Transverse colon (tissue), 4 donors: ENCODE data around the gene MZB1. TPM values are rescaled to one million over a fixed set of nuclear protein-coding genes. Genes with fewer than 3 reads are reported as not detected.

Experiments used
- DNase-seq: peaks from one replicate; pipeline ENCODE4 v3.0.0-alpha.2; 2019
- H3K27ac ChIP-seq, 4 donors: fragments of 200-600 bp; sonication (generic); 2 replicates each; pipeline ENCODE4 v1.5.1; 2016 to 2018; ENCODE audit warnings: inconsistent platforms in 4 of 4
- H3K27me3 ChIP-seq: fragments of 200-600 bp; sonication (generic); 2 replicates; pipeline ENCODE4 v1.5.1; 2017; ENCODE audit warnings: inconsistent platforms
- H3K36me3 ChIP-seq, 4 donors: fragments of 200-600 bp; sonication (generic); 2 replicates each; pipeline ENCODE4 v1.5.1; 2017 to 2019; ENCODE audit warnings: inconsistent platforms in 4 of 4
- H3K4me1 ChIP-seq, 4 donors: fragments of 200-600 bp; sonication (generic); 2 replicates each; pipeline ENCODE4 v1.5.1; 2017 to 2020; ENCODE audit warnings: inconsistent platforms in 4 of 4
- H3K4me3 ChIP-seq, 4 donors: fragments of 200-600 bp; sonication (generic); 1 replicate in 1 of 4; 2 replicates in 3 of 4; pipeline versions ENCODE4 v1.5.1 to v1.6.1; 2017 to 2019; ENCODE audit warnings: inconsistent platforms in 4 of 4
- H3K9me3 ChIP-seq, 2 donors: fragments of 200-600 bp; sonication (generic); 2 replicates each; pipeline ENCODE4 v1.5.1; 2017 to 2019; ENCODE audit warnings: inconsistent platforms in 2 of 2
- EP300 ChIP-seq: sonication (generic); formaldehyde crosslinking; IDR thresholded peaks from one replicate; pipeline ENCODE4 v1.6.1; 2017; ENCODE audit warnings: antibody characterized with exemption, low read depth
- POLR2A ChIP-seq: fragments of 450-650 bp; IDR thresholded peaks from one replicate; pipeline ENCODE4 v1.6.1; 2016; ENCODE audit warnings: antibody characterized with exemption, mild to moderate bottlenecking, moderate library complexity
- POLR2AphosphoS5 ChIP-seq, 3 donors: sonication (generic); formaldehyde crosslinking; IDR thresholded peaks; one replicate each; pipeline ENCODE4 v1.6.1; 2016; ENCODE audit warnings: antibody characterized with exemption in 3 of 3
- WGBS, 2 donors: methylation state at CpG; one replicate each; pipeline ENCODE4 v1.1.5; 2018; ENCODE audit warnings: low coverage in 1 of 2; 5-methylcytosine and 5-hydroxymethylcytosine counted together
- in situ Hi-C, 4 donors: fragments of 200-750 bp; cut with MboI; loops; one replicate each; pipeline versions ENCODE4 v1.15.0 to v1.15.1; 2017; ENCODE audit warnings: low sequenced_read_pairs in 3 of 4, low pct_ligation_motif_present in 1 of 4, low pct_unique_long_range_greater_than_20kb in 1 of 4
- intact Hi-C: fragments of 100-400 bp; cut with DNase I; formaldehyde crosslinking; loops from one replicate; pipeline ENCODE4 v1.15.1; 2023; ENCODE audit warnings: low total_unique reads
- total RNA-seq, 4 donors: library from RNA; depleted of rRNA; stranded (reverse); fragments of >200 nt; gene quantifications; one replicate each; pipeline ENCODE4 v1.1.0, GENCODE V29; 2016
- TF ChIP-seq, protein P1 (sequence below), 5 experiments: fragments of 200-600 bp in 3 of 5; fragments of 450-650 bp in 2 of 5; sonication (generic) in 3 of 5; IDR thresholded peaks; 1 replicate in 2 of 5; 2 replicates in 3 of 5; pipeline ENCODE4 v1.5.1; 2016 to 2017; ENCODE audit warnings: antibody characterized with exemption in 5 of 5, inconsistent platforms in 3 of 5, mild to moderate bottlenecking in 2 of 5, moderate library complexity in 1 of 5

Gene MZB1
- total RNA-seq, 4 donors from 2014 or later = 4.0 to 39.2 TPM; not detected in 2

DNA sequence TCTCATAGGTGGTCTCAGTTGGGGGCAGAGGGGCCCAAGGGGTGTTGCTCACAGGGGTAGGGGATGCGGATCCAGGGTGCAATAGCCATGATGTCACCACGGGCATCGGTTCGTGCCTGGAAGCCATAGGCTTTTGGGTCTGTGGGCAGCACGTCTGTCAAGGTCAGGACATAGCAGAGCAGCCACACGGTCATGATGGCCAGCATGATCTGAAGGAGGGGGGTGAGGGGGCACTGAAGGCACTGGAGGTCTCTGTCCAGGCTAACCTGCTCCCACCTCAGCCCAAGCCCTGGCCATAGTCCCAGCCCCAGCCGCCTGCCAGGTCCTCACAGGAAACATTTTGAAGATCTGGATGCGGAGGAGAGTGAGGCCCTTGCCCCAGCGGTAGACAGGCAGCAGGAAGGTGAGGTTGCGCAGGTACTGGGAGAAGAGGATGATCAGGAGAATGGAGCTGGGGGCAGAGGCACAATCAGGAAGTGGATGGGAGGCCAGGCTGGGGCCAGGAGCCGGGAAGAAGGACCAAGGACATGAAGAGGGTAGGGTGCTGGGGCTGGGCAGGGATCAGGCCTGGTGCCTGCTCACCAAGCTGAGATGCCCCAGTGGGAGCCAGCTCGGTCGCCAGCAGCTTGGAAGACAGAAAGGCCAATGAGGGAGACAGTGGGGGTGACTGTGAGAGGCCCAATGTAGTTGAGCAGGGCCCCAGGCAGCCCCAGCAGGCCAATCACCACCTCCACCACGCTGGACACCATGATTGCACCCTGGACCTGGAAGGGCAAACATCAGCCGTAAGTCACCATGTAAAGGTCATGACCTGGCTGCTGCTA lies 9.9 kb downstream of the MZB1 start:
- in situ Hi-C loops = no loop called here
- no peak for DNase-seq
- TF ChIP-seq POLR2A (no peak), POLR2AphosphoS5 (IDR thresholded peaks at IDR 0.05) (no peak), EP300 (no peak)
- TF ChIP-seq, protein P1, sequence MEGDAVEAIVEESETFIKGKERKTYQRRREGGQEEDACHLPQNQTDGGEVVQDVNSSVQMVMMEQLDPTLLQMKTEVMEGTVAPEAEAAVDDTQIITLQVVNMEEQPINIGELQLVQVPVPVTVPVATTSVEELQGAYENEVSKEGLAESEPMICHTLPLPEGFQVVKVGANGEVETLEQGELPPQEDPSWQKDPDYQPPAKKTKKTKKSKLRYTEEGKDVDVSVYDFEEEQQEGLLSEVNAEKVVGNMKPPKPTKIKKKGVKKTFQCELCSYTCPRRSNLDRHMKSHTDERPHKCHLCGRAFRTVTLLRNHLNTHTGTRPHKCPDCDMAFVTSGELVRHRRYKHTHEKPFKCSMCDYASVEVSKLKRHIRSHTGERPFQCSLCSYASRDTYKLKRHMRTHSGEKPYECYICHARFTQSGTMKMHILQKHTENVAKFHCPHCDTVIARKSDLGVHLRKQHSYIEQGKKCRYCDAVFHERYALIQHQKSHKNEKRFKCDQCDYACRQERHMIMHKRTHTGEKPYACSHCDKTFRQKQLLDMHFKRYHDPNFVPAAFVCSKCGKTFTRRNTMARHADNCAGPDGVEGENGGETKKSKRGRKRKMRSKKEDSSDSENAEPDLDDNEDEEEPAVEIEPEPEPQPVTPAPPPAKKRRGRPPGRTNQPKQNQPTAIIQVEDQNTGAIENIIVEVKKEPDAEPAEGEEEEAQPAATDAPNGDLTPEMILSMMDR (IDR thresholded peaks at IDR 0.05) = no peak
- WGBS, 2 donors = 91 to 100% methylated on average over 1 to 15 of the region's 15 CpGs
- H3K27ac ChIP-seq = no peak overlapping the region
- H3K36me3 ChIP-seq = no peaks in the 10 kb centered on the region
- H3K9me3 ChIP-seq = no peaks in the 10 kb centered on the region
- no peaks in the 10 kb centered on the region for H3K27me3 ChIP-seq
- H3K4me3 ChIP-seq = no peak overlapping the region
- intact Hi-C loops = no loop called here
- H3K4me1 ChIP-seq = peaks cover 9 to 31% (median 26%) of the 10 kb centered on the region in 4 donors

- DNase-seq = peak; percentile 2
- intact Hi-C loops (no loop called here), in situ Hi-C loops (no loop called here)
- TF ChIP-seq POLR2A (no peak), POLR2AphosphoS5 (IDR thresholded peaks at IDR 0.05) (no peak), EP300 (no peak)
- TF ChIP-seq, protein P1 (IDR thresholded peaks at IDR 0.05) = no peak
- Histone ChIP-seq H3K9me3 (no peaks in the 10 kb centered on the region), H3K4me3 (no peak overlapping the region), H3K27ac (no peak overlapping the region), H3K4me1 (peaks cover 12 to 26% (median 24%) of the 10 kb centered on the region in 4 donors), H3K27me3 (no peaks in the 10 kb centered on the region), H3K36me3 (no peaks in the 10 kb centered on the region)
- 70 to 83% methylated on average over 2 to 13 of the region's 13 CpGs for WGBS, 2 donors
These were observed 10.8 kb downstream of the MZB1 start for GRCh38 chr5:139378941-139379361.

- no peaks in the 10 kb centered on the region for H3K27me3 ChIP-seq
- in situ Hi-C loops = no loop called here
- TF ChIP-seq POLR2A = no peak
- TF ChIP-seq POLR2AphosphoS5 (IDR thresholded peaks at IDR 0.05) = no peak
- TF ChIP-seq, protein P1 (IDR thresholded peaks at IDR 0.05) = no peak
- no peak for TF ChIP-seq EP300
- peak; percentile 8 for DNase-seq
- H3K27ac ChIP-seq = no peak overlapping the region
- intact Hi-C loops = no loop called here
- H3K9me3 ChIP-seq = no peaks in the 10 kb centered on the region
- no peak overlapping the region for H3K4me3 ChIP-seq
- no peaks in the 10 kb centered on the region for H3K36me3 ChIP-seq
- 84 to 94% methylated on average over 7 to 47 of the region's 47 CpGs for WGBS, 2 donors
- peaks cover 18 to 26% (median 25%) of the 10 kb centered on the region in 4 donors for H3K4me1 ChIP-seq
These were observed 11.4 kb downstream of the MZB1 start for GRCh38 chr5:139378101-139378825.

DNA sequence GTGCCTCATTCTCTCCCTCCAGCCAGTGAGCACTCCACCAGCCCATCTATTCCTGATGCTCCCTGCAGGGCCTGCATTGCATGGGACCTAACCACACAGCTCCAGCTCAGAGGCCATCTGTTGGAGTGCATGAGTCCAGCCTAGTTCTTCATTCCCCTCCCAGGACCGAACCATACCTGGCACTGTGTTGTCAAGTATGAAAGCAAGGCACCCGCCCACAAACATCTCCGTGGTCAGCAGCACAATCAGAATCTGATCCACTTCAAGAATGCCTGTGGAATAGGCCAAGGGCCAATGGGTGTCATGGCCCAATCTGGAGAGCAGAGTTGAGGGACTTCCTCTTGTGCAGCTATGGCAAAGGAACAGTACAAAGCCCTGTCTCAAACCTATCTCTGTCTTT lies 12.5 kb downstream of the MZB1 start:
- Histone ChIP-seq H3K36me3 (no peaks in the 10 kb centered on the region), H3K9me3 (no peaks in the 10 kb centered on the region), H3K27ac (no peak overlapping the region), H3K4me3 (no peak overlapping the region), H3K4me1 (peaks cover 16 to 25% (median 22%) of the 10 kb centered on the region in 4 donors), H3K27me3 (no peaks in the 10 kb centered on the region)
- no peak for TF ChIP-seq EP300
- no peak for TF ChIP-seq POLR2A
- TF ChIP-seq, protein P1 (IDR thresholded peaks at IDR 0.05) = no peak
- TF ChIP-seq POLR2AphosphoS5 (IDR thresholded peaks at IDR 0.05) = no peak
- in situ Hi-C loops (no loop called here), intact Hi-C loops (no loop called here)
- DNase-seq = peak; percentile 1
- 93% methylated on average over 3 of the region's 3 CpGs; no CpG with 5 or more reads in 1 of the 2 donors for WGBS, 2 donors
